HEK293 (cell line): ENCODE results near the gene BFSP2.

Source experiments
- CTCF ChIA-PET: fragments of 350-600 bp; formaldehyde crosslinking; extraction: SDS; loops from one replicate; lab custom pipeline; 2021; ENCODE audit warnings: antibody characterized with exemption; lab: Yijun Ruan, JAX
- POLR2A ChIA-PET: fragments of 300-600 bp; formaldehyde crosslinking; extraction: SDS; loops from one replicate; lab custom pipeline; 2020; ENCODE audit warnings: antibody characterized with exemption, inconsistent platforms; lab: Yijun Ruan, JAX
- H3K27ac ChIP-seq: fragments of 200-500 bp; sonication (Bioruptor generic); 2 replicates; pipeline ENCODE4 v1.5.1; 2014; ENCODE audit warnings: low read depth, low read length, control low read depth, inconsistent platforms; ENCODE audit errors: extremely low read depth
- H3K36me3 ChIP-seq, 2 experiments: fragments of 200-500 bp in 1 of 2; sonication (Bioruptor generic) in 1 of 2; 1 replicate in 1 of 2; 2 replicates in 1 of 2; pipeline ENCODE4 v1.5.1; 2014 to 2017; ENCODE audit warnings: inconsistent platforms in 2 of 2, low read length in 2 of 2; ENCODE audit not compliant: control insufficient read depth in 2 of 2, insufficient read depth in 1 of 2
- H3K4me1 ChIP-seq: fragments of 200-500 bp; sonication (Bioruptor generic); 2 replicates; pipeline ENCODE4 v1.5.1; 2014; ENCODE audit warnings: mild to moderate bottlenecking, low read length, inconsistent platforms; ENCODE audit not compliant: control insufficient read depth, insufficient read depth
- H3K4me3 ChIP-seq: 2 replicates; pipeline ENCODE4 v1.5.1; 2011; ENCODE audit warnings: low read depth, mild to moderate bottlenecking, control low read depth, low read length, moderate library complexity
- H3K9me3 ChIP-seq: fragments of 200-500 bp; sonication (Bioruptor generic); 2 replicates; pipeline ENCODE4 v1.5.1; 2014; ENCODE audit warnings: low read depth, low read length, inconsistent platforms; ENCODE audit not compliant: control insufficient read depth, insufficient read depth
- HOXD13 ChIP-seq: sonication (generic); formaldehyde crosslinking; IDR thresholded peaks from 2 replicates; pipeline ENCODE4 v1.8.0; 2022; ENCODE audit warnings: missing genetic modification reagents, borderline replicate concordance
- SP7 ChIP-seq: fragments of 450-650 bp; formaldehyde crosslinking; IDR thresholded peaks from 2 replicates; pipeline ENCODE4 v1.5.1; 2016; ENCODE audit warnings: missing biosample characterization, missing genetic modification characterization
- WT1 ChIP-seq: fragments of 450-650 bp; formaldehyde crosslinking; IDR thresholded peaks from 2 replicates; pipeline ENCODE4 v1.5.1; 2016; ENCODE audit warnings: missing biosample characterization, missing genetic modification characterization
- YY2 ChIP-seq: fragments of 450-650 bp; formaldehyde crosslinking; IDR thresholded peaks from 2 replicates; pipeline ENCODE4 v1.5.1; 2016; ENCODE audit warnings: missing biosample characterization, missing genetic modification characterization
- ZBTB21 ChIP-seq: fragments of 450-650 bp; formaldehyde crosslinking; IDR thresholded peaks from 2 replicates; pipeline ENCODE4 v1.5.1; 2017; ENCODE audit warnings: missing biosample characterization, missing genetic modification characterization
- ZIC2 ChIP-seq: fragments of 450-650 bp; formaldehyde crosslinking; IDR thresholded peaks from 2 replicates; pipeline ENCODE4 v1.5.1; 2016; ENCODE audit warnings: missing biosample characterization, missing genetic modification characterization
- ZNF10 ChIP-seq: fragments of 450-650 bp; formaldehyde crosslinking; IDR thresholded peaks from 2 replicates; pipeline ENCODE4 v1.5.1; 2017; ENCODE audit warnings: missing biosample characterization, missing genetic modification characterization
- ZNF211 ChIP-seq: fragments of 450-650 bp; formaldehyde crosslinking; IDR thresholded peaks from 2 replicates; pipeline ENCODE4 v1.5.1; 2016; ENCODE audit warnings: low read depth, missing biosample characterization, missing genetic modification characterization
- ZNF214 ChIP-seq: fragments of 450-650 bp; formaldehyde crosslinking; IDR thresholded peaks from 2 replicates; pipeline ENCODE4 v1.5.1; 2017; ENCODE audit warnings: missing biosample characterization, mild to moderate bottlenecking, missing genetic modification characterization, borderline replicate concordance
- ZNF530 ChIP-seq: fragments of 450-650 bp; formaldehyde crosslinking; IDR thresholded peaks from 2 replicates; pipeline ENCODE4 v1.5.1; 2016; ENCODE audit warnings: low read depth, missing biosample characterization, missing genetic modification characterization
- ZNF555 ChIP-seq: fragments of 450-650 bp; formaldehyde crosslinking; conservative IDR thresholded peaks from 2 replicates; pipeline ENCODE4 v1.5.1; 2017; ENCODE audit warnings: missing biosample characterization, mild to moderate bottlenecking, missing genetic modification characterization, inconsistent platforms
- ZNF792 ChIP-seq: fragments of 450-650 bp; formaldehyde crosslinking; IDR thresholded peaks from 2 replicates; pipeline ENCODE4 v1.5.1; 2016; ENCODE audit warnings: missing biosample characterization, missing genetic modification characterization
- TF ChIP-seq, protein P1 (sequence below): fragments of 450-650 bp; formaldehyde crosslinking; IDR thresholded peaks from 2 replicates; pipeline ENCODE4 v1.5.1; 2016; ENCODE audit warnings: missing biosample characterization, missing genetic modification characterization
- TF ChIP-seq, protein P2 (sequence below): fragments of 450-650 bp; formaldehyde crosslinking; IDR thresholded peaks from 2 replicates; pipeline ENCODE4 v1.5.1; 2016; ENCODE audit warnings: missing biosample characterization, missing genetic modification characterization
- TF ChIP-seq, protein P3 (sequence below): fragments of 450-650 bp; formaldehyde crosslinking; optimal IDR thresholded peaks from 2 replicates; pipeline ENCODE3; 2016; ENCODE audit warnings: missing biosample characterization, mild to moderate bottlenecking, missing genetic modification characterization
- TF ChIP-seq, protein P4 (sequence below): fragments of 450-650 bp; formaldehyde crosslinking; conservative IDR thresholded peaks from 2 replicates; pipeline ENCODE4 v1.5.1; 2016; ENCODE audit warnings: low read depth, missing biosample characterization, missing genetic modification characterization

The BFSP2 gene

DNA sequence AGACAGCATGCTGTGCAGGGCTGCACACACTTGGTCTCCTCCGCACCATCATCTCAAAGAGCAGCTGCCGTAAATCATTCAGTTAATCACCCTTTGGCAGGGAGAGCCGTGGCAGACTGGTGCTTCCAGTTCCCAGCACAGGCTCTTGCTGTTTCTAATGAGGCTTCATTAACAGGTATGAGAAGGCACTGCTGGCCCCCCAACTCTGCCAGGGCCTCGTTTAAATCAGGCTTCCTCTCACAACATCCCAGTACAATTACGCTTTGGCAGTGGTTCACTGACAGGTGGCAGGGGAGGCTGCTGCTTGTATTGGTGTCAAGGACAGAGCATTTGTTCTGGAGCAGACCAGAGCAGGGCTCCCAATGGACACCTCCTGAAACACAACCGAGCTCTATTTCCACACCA, 77.1 kb downstream of the BFSP2 start:
- peak; percentile 60; the same call in 1 of the 2 replicates for TF ChIP-seq WT1
- peak; percentile 11; the same call in 1 of the 2 replicates for TF ChIP-seq ZIC2 (tag by site-specific recombination)
- TF ChIP-seq ZBTB21: no peak
- TF ChIP-seq, protein P1, sequence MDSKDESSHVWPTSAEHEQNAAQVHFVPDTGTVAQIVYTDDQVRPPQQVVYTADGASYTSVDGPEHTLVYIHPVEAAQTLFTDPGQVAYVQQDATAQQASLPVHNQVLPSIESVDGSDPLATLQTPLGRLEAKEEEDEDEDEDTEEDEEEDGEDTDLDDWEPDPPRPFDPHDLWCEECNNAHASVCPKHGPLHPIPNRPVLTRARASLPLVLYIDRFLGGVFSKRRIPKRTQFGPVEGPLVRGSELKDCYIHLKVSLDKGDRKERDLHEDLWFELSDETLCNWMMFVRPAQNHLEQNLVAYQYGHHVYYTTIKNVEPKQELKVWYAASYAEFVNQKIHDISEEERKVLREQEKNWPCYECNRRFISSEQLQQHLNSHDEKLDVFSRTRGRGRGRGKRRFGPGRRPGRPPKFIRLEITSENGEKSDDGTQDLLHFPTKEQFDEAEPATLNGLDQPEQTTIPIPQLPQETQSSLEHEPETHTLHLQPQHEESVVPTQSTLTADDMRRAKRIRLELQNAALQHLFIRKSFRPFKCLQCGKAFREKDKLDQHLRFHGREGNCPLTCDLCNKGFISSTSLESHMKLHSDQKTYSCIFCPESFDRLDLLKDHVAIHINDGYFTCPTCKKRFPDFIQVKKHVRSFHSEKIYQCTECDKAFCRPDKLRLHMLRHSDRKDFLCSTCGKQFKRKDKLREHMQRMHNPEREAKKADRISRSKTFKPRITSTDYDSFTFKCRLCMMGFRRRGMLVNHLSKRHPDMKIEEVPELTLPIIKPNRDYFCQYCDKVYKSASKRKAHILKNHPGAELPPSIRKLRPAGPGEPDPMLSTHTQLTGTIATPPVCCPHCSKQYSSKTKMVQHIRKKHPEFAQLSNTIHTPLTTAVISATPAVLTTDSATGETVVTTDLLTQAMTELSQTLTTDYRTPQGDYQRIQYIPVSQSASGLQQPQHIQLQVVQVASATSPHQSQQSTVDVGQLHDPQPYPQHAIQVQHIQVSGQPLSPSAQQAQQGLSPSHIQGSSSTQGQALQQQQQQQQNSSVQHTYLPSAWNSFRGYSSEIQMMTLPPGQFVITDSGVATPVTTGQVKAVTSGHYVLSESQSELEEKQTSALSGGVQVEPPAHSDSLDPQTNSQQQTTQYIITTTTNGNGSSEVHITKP: 0 out of 2 replicates have a peak, but pooled peaks have one; percentile 20
- ChIA-PET POLR2A (no interaction called here), CTCF (no interaction called here)
- no peak overlapping the region for H3K4me3 ChIP-seq
- H3K4me1 ChIP-seq: no peaks in the 10 kb centered on the region; the same call in 1 of the 2 replicates
- no peak overlapping the region for H3K27ac ChIP-seq
- H3K36me3 ChIP-seq: no peaks in the 10 kb centered on the region
- no peaks in the 10 kb centered on the region for H3K9me3 ChIP-seq

DNA sequence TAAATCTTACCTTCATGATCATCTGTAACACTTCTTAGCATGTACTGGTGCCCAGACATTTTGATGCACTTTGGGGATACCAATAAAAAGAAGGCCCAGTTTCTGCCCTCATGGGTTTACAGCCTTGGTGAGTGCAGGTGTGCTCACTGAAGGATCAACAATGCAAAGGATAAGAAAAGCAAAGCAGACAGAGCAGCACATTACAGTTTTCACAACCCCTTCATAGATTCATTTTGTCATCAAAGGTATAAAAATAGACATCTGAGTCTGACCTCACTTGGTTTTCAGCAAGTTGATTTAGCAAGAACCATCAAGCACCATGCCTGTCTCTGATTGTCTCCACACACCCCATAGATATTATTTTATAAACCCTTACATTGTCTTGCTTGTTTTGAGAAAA, 77.6 kb downstream of the BFSP2 start:
- CTCF ChIA-PET: no interaction called here
- H3K36me3 ChIP-seq: no peaks in the 10 kb centered on the region
- no peak overlapping the region for H3K27ac ChIP-seq
- POLR2A ChIA-PET: no interaction called here
- H3K4me1 ChIP-seq: no peaks in the 10 kb centered on the region; the same call in 1 of the 2 replicates
- H3K4me3 ChIP-seq: no peak overlapping the region
- TF ChIP-seq, protein P2, sequence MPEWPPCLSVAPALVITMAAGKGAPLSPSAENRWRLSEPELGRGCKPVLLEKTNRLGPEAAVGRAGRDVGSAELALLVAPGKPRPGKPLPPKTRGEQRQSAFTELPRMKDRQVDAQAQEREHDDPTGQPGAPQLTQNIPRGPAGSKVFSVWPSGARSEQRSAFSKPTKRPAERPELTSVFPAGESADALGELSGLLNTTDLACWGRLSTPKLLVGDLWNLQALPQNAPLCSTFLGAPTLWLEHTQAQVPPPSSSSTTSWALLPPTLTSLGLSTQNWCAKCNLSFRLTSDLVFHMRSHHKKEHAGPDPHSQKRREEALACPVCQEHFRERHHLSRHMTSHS: no peak
- TF ChIP-seq, protein P3, sequence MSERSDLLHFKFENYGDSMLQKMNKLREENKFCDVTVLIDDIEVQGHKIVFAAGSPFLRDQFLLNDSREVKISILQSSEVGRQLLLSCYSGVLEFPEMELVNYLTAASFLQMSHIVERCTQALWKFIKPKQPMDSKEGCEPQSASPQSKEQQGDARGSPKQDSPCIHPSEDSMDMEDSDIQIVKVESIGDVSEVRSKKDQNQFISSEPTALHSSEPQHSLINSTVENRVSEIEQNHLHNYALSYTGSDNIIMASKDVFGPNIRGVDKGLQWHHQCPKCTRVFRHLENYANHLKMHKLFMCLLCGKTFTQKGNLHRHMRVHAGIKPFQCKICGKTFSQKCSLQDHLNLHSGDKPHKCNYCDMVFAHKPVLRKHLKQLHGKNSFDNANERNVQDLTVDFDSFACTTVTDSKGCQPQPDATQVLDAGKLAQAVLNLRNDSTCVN: no peak
- TF ChIP-seq, protein P4, sequence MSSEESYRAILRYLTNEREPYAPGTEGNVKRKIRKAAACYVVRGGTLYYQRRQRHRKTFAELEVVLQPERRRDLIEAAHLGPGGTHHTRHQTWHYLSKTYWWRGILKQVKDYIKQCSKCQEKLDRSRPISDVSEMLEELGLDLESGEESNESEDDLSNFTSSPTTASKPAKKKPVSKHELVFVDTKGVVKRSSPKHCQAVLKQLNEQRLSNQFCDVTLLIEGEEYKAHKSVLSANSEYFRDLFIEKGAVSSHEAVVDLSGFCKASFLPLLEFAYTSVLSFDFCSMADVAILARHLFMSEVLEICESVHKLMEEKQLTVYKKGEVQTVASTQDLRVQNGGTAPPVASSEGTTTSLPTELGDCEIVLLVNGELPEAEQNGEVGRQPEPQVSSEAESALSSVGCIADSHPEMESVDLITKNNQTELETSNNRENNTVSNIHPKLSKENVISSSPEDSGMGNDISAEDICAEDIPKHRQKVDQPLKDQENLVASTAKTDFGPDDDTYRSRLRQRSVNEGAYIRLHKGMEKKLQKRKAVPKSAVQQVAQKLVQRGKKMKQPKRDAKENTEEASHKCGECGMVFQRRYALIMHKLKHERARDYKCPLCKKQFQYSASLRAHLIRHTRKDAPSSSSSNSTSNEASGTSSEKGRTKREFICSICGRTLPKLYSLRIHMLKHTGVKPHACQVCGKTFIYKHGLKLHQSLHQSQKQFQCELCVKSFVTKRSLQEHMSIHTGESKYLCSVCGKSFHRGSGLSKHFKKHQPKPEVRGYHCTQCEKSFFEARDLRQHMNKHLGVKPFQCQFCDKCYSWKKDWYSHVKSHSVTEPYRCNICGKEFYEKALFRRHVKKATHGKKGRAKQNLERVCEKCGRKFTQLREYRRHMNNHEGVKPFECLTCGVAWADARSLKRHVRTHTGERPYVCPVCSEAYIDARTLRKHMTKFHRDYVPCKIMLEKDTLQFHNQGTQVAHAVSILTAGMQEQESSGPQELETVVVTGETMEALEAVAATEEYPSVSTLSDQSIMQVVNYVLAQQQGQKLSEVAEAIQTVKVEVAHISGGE (tag by site-specific recombination): no peak
- no peak for TF ChIP-seq HOXD13 (CRISPR knock-in tag)
- TF ChIP-seq ZNF211 (tag by site-specific recombination): no peak
- no peak for TF ChIP-seq ZNF10
- TF ChIP-seq YY2 (tag by site-specific recombination): no peak
- TF ChIP-seq ZNF555 (tag by site-specific recombination): no peak
- TF ChIP-seq, all 188 proteins: peak for 0
- no peaks in the 10 kb centered on the region for H3K9me3 ChIP-seq

DNA sequence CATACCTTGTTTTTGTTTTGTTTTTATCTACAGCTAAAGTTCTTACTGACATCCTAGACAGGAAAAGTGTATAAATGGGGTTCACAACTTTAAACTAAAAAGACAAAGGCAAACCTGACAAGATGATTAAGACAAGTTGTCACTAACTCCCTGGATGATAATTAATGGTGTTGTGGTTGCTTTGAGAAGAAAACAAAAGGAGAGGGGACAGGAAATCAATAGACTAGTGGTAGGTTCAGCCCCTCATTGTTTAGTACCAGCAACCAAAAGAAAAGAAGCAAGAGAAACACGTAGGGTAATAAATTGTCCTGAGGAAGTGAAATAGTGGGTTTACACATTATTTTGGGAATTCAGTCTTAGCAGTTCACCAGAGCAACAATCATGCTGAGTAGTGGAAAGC, 78.8 kb downstream of the BFSP2 start:
- POLR2A ChIA-PET: no interaction called here
- CTCF ChIA-PET: no interaction called here
- no peaks in the 10 kb centered on the region for H3K9me3 ChIP-seq
- H3K4me1 ChIP-seq: no peaks in the 10 kb centered on the region; the same call in 1 of the 2 replicates
- no peaks in the 10 kb centered on the region for H3K36me3 ChIP-seq
- H3K27ac ChIP-seq: no peak overlapping the region
- TF ChIP-seq ZNF214: no peak
- TF ChIP-seq ZNF530 (tag by site-specific recombination): no peak
- TF ChIP-seq SP7: peak; percentile 65
- no peak for TF ChIP-seq ZNF792 (tag by site-specific recombination)
- H3K4me3 ChIP-seq: no peak overlapping the region
